ENCODE results near the gene DOCK4. TPM values are rescaled to one million over a fixed set of nuclear protein-coding genes. Genes with fewer than 3 reads are reported as not detected.
"Not testable (repeated sequence)": the region's sequence is repeated elsewhere in the genome, so short reads cannot be mapped to it uniquely, and the experiment has no call there.

Gene DOCK4
- total RNA-seq, 3 donors from 2014 or later: 1.1 to 2.1 (median 2.1) TPM

DNA sequence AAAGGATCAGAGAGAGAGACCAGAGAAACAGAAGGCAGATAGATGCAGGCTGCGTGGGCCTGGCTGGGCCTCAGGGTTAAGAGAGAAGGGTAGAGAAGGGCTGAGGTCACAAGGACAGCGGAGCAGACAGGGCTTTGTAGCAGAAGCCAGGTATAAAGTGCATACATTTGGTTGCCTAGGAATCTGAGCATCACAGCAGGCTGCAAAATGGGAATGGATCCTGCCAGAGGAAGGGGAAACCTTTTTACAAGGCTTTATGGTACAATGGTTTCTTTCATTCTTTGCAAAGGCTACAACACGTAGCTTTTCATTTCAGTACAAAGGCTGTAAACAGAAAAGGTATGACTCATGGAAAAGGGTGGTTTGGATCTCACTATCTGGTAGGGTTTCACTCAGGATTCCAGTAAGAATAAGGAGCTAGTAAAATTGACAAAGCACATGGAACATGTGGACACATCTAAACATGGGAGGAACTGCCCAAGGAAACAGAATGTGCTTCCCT is 275.1 kb downstream of the DOCK4 start:
- no peaks in the 10 kb centered on the region for H3K9me3 Mint-ChIP-seq
- ATAC-seq: no peak
- no peak for DNase-seq
- H3K4me3 Mint-ChIP-seq: no peak overlapping the region
- no peaks in the 10 kb centered on the region for H3K36me3 Mint-ChIP-seq (ENCODE audit: insufficient read depth)
- H3K27me3 Mint-ChIP-seq (ENCODE audit: low read depth): no peaks in the 10 kb centered on the region
- H3K4me1 Mint-ChIP-seq (ENCODE audit: low read depth): no peaks in the 10 kb centered on the region

DNA sequence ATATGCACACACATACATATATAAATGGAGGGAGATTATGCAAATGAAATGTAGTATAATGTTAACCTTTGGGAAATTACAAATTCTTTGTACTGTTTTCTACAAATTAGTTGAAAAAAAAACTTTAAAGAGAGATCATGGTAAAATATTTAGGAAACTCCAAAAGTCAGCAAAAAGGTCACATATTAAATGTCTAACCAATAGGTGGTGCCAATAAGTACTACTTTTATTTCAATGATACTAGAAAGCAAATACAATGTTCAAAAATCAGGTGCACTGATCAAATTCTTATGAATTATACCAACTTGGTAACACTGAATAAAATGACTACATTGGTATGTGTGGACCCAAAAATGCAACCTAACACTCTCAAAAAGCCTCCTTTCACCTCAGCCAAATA is 276.9 kb downstream of the DOCK4 start:
- ATAC-seq: no peak

DNA sequence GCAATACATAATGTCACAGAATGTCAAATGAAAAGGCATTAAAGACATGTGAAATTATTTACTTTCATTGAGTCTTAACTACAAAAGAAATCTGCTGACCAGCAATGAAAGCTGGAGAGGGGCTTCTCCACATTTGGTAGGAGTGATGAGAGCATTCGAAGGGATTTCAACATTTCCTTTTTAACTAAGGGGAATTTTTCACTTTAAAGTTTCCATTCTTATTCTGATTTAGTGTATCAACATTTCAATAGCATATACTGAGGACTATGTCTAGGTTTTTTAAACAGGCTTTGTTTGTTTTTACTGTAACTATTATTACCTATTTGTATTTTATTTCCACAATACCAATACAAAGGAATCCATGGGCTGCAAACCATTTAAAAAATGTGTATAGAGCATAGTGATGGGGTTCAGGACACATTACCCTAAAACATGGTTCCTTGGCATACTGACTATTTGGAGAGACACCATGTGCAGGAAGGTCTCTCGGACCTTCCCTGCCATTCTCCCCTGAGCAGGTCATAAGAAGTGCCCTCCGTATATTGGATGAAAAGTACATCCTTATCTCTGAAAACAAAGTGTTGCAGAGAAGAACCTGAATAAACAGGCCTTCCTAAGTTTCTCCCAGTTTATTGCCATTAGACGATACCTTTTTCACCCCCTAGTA is 278.7 kb downstream of the DOCK4 start:
- Mint-ChIP-seq H3K4me3 (no peak overlapping the region), H3K4me1 (ENCODE audit: low read depth) (no peaks in the 10 kb centered on the region), H3K9me3 (no peaks in the 10 kb centered on the region), H3K27me3 (ENCODE audit: low read depth) (peaks cover 4% of the 10 kb centered on the region), H3K36me3 (ENCODE audit: insufficient read depth) (no peaks in the 10 kb centered on the region)
- ATAC-seq (no peak), DNase-seq (no peak)

More for the DNA sequence above, 276.9 kb downstream of the DOCK4 start:
- DNase-seq: no peak
- Mint-ChIP-seq H3K27me3 (ENCODE audit: low read depth) (peaks cover 2% of the 10 kb centered on the region), H3K36me3 (ENCODE audit: insufficient read depth) (no peaks in the 10 kb centered on the region), H3K4me3 (no peak overlapping the region), H3K9me3 (no peaks in the 10 kb centered on the region), H3K4me1 (ENCODE audit: low read depth) (no peaks in the 10 kb centered on the region)

DNA sequence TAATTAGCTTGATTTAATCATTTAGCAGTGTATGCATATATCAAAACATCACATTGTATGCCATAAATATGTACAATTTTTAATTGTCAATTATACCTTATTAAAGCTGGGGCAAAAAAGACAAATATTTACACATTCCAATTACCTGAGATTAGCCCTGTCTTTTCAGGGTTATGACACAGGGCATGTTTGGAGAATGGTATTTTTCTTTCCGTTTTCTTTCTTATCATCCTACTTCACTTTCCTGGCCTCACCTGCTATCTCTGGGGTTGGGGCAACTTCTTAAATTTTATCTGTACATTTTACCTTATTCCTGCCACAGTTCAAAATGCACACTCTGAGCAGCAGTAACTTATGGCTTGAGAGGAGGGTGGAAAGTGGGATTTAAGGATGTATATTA is 285.9 kb downstream of the DOCK4 start:
- Mint-ChIP-seq H3K27me3 (ENCODE audit: low read depth) (peaks cover 11% of the 10 kb centered on the region), H3K9me3 (no peaks in the 10 kb centered on the region), H3K36me3 (ENCODE audit: insufficient read depth) (no peaks in the 10 kb centered on the region), H3K4me1 (ENCODE audit: low read depth) (no peaks in the 10 kb centered on the region), H3K4me3 (no peak overlapping the region)
- no peak for DNase-seq
- no peak for ATAC-seq

DNA sequence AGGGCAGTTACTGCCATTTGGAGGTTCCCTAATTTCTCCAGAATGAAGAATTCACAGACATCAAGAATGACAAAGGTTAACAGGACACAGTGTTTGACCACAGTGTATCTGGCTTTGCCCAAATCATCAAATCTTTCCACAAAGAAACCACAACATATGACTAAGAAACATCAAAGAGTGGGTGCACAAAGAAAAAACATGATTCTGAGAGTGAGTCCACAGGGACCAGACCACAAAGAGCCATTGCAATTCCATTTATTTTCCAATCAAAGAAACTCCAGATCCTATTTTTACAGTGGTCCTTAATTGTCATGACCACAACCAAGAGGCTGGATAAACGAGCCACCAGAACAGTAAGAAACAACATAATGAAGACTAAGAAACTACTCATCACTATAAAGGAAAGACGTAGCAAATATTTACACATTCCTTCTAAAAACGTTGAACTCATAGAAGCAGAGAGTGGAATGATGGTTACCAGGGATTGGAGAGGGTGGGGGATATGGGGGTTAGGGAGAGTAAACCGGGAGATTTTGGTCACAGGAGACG is 286.5 kb downstream of the DOCK4 start:
- ATAC-seq (no peak), DNase-seq (no peak)
- H3K4me1 Mint-ChIP-seq (ENCODE audit: low read depth): no peaks in the 10 kb centered on the region
- H3K9me3 Mint-ChIP-seq: no peaks in the 10 kb centered on the region
- H3K27me3 Mint-ChIP-seq (ENCODE audit: low read depth): peaks cover 11% of the 10 kb centered on the region
- no peaks in the 10 kb centered on the region for H3K36me3 Mint-ChIP-seq (ENCODE audit: insufficient read depth)
- H3K4me3 Mint-ChIP-seq: no peak overlapping the region

DNA sequence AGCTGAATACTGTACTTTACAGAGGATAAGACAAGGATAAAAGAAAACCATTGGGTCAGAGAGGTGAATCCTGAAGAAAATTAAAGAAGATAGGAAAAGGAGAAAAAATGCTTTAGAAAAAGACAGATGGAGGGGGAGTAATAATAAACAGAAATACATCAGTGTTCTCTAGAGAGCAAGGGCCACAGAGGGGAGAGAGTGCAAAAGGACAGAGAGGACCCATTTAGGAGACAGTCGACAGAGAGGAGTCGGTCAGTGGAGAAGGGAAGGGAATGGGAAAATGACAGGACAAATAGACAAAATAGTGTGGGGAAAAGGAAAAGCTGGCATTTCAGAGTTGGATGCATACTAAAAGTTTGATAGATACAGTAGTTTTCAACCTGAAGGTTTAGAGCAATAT is 287.0 kb downstream of the DOCK4 start:
- H3K9me3 Mint-ChIP-seq: peaks cover 3% of the 10 kb centered on the region
- DNase-seq (no peak), ATAC-seq (no peak)
- peaks cover 13% of the 10 kb centered on the region for H3K27me3 Mint-ChIP-seq (ENCODE audit: low read depth)
- no peaks in the 10 kb centered on the region for H3K36me3 Mint-ChIP-seq (ENCODE audit: insufficient read depth)
- H3K4me1 Mint-ChIP-seq (ENCODE audit: low read depth): no peaks in the 10 kb centered on the region
- no peak overlapping the region for H3K4me3 Mint-ChIP-seq

DNA sequence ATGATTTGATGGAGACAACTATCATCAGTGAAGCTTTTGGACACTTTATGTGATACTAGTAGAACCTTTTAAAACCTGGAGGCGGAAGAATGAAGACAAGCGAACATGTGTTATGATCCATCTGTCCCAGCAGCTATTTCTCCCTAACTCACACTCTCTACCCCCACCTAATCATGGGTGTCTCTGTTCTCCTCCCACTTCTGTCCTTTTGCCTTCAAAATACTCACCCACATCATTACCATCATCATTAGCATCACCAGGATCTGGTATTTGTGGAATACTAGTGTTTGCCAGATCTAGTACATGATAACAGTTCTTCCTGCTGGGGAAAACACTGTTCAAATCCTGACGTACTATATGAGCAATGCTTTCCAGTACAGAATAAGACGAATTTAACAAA is 287.7 kb downstream of the DOCK4 start:
- Mint-ChIP-seq H3K9me3 (peaks cover 3% of the 10 kb centered on the region), H3K4me1 (ENCODE audit: low read depth) (no peaks in the 10 kb centered on the region), H3K36me3 (ENCODE audit: insufficient read depth) (no peaks in the 10 kb centered on the region), H3K27me3 (ENCODE audit: low read depth) (peaks cover 13% of the 10 kb centered on the region), H3K4me3 (no peak overlapping the region)
- ATAC-seq: no peak
- DNase-seq: no peak

DNA sequence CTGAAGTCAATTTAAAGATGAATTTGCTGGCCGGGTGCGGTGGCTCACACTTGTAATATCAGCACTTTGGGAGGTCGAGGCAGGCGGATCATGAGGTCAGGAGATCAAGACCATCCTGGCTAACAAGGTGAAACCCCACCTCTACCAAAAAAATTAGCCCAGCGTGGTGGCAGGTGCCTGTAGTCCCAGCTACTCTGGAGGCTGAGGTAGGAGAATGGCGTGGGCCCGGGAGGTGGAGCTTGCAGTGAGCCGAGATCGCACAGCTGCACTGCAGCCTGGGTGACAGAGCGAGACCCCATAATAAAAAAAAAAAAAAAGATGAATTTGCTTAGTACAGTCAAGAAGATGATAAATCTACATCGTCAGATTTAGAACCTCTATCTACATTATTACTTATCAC is 288.8 kb downstream of the DOCK4 start:
- not testable (repeated sequence) for DNase-seq; H3K36me3 Mint-ChIP-seq (ENCODE audit: insufficient read depth); H3K9me3 Mint-ChIP-seq; ATAC-seq; H3K4me1 Mint-ChIP-seq (ENCODE audit: low read depth); H3K4me3 Mint-ChIP-seq
- peaks cover 13% of the 10 kb centered on the region for H3K27me3 Mint-ChIP-seq (ENCODE audit: low read depth)

DNA sequence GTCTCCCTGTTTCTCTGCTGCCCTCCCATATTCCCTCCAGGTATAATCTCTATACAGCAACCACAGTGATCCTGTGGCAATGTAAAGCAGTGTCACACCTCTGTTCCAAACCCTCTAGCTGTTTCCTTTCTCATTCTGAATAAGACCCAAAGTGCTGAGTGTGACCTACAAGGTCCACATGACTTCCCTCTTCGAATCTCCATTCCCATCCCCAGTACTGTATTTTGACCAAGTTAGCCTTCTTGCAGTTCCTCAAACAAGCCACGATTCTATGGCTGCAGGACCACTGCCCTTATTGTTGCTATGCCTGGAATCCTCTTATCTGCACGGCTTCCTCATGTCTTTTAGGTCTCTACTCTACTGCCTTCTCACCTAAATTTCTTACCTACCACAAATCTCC is 291.9 kb downstream of the DOCK4 start:
- Mint-ChIP-seq H3K4me3 (no peak overlapping the region), H3K27me3 (ENCODE audit: low read depth) (peaks cover 13% of the 10 kb centered on the region), H3K9me3 (peaks cover 3% of the 10 kb centered on the region), H3K36me3 (ENCODE audit: insufficient read depth) (no peaks in the 10 kb centered on the region), H3K4me1 (ENCODE audit: low read depth) (no peaks in the 10 kb centered on the region)
- ATAC-seq (no peak), DNase-seq (no peak)

DNA sequence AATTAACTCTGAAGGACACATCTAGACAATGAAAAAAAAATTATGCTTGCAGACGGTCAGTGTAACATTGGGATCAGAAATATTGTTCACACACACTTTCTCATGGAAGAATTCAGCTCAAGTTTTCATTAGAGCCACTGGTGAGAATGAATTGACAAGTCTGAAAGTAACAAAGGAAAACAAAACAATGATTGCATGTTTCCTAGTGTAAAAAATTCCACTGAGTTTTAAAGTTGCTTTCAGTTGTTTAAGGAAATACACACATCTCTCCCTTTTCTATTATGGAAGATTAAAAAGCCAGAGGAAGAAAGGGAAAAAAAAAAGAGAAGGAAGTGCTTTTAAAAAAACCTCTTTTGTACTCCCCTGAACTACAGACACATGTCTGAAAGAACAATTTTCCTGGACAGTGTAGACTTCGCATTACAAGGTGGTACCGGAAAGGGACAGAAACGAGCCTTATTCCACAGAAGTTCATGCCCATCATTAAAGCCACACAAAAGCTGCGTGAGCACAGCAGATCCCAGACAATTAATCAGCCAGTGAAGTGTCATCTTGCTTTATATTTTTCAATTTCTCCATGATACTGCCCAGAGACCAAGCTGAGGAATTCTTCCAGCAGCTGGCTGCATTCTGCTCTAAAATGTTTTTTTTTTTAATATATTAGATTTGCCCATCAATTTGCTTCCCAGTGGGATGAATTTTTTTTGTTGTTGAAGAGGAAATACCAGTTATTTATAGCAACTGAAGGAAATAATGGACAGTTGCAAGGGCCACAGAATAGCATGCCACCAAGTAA is 294.8 kb downstream of the DOCK4 start:
- Mint-ChIP-seq H3K36me3 (ENCODE audit: insufficient read depth) (no peaks in the 10 kb centered on the region), H3K4me1 (ENCODE audit: low read depth) (no peaks in the 10 kb centered on the region)

DNA sequence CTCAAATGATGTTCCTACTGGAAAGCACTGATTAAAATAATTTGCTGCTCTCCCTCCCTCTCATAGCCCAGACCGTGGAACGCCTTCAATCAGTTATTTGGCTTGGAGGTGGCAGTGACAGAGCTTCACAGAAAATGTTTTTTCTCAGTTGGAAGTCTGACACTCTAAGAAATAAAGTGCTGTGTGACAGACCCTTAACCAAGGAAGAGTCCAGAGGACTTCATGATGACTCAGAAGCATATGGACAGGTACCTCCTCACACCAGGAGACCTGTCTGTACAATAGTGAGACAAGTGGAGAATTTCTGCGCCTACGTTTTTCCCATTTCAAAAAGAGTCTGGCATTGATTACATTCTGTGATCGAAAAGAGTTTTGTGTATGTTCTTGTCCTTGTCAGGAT is 295.5 kb downstream of the DOCK4 start:
- ATAC-seq (no peak), DNase-seq (no peak)
- Mint-ChIP-seq H3K4me3 (no peak overlapping the region), H3K27me3 (ENCODE audit: low read depth) (peaks cover 7% of the 10 kb centered on the region), H3K9me3 (peaks cover 3% of the 10 kb centered on the region), H3K36me3 (ENCODE audit: insufficient read depth) (no peaks in the 10 kb centered on the region), H3K4me1 (ENCODE audit: low read depth) (no peaks in the 10 kb centered on the region)

More for the DNA sequence above, 294.8 kb downstream of the DOCK4 start:
- DNase-seq: no peak
- no peak for ATAC-seq
- Mint-ChIP-seq H3K4me3 (no peak overlapping the region), H3K9me3 (peaks cover 3% of the 10 kb centered on the region), H3K27me3 (ENCODE audit: low read depth) (peaks cover 7% of the 10 kb centered on the region)

DNA sequence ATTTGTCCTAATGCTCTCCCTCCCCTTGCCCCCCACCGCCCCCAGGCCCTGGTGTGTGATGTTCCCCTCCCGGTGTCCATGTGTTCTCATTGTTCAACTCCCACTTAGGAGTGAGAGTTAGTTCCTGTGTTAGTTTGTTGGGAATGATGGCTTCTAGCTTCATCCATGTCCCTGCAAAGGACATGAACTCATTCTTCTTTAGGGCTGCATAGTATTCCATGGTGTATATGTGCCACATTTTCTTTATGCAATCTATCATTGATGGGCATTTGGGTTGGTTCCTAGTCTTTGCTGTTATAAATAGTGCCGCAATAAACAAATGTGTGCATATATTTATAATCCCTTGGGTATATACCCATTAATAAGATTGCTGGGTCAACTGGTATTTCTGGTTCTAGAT is 297.5 kb downstream of the DOCK4 start:
- ATAC-seq; H3K9me3 Mint-ChIP-seq; H3K27me3 Mint-ChIP-seq (ENCODE audit: low read depth); H3K36me3 Mint-ChIP-seq (ENCODE audit: insufficient read depth); H3K4me3 Mint-ChIP-seq; DNase-seq; H3K4me1 Mint-ChIP-seq (ENCODE audit: low read depth): not testable (repeated sequence)

DNA sequence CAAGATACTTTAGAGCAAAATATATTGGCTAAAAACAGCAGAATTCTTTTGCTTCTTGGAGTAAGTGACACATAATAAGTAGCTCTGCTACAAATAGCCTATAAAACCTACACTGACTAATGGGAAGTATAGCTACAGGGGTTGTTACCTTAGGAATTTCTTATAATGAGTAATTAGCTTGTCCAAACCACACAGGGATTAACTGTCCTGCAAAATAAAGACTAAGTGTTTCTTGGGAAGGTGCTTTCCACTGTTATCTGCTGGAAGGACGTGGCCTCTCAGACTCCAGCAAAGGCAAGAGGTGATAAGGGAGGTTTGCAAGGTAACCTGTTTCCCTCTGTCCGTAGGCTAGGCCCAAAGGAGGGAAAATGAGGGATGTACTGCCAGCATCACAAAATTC is 302.4 kb downstream of the DOCK4 start:
- H3K9me3 Mint-ChIP-seq: no peaks in the 10 kb centered on the region
- no peaks in the 10 kb centered on the region for H3K36me3 Mint-ChIP-seq (ENCODE audit: insufficient read depth)
- H3K4me3 Mint-ChIP-seq: no peak overlapping the region
- ATAC-seq (no peak), DNase-seq (no peak)
- no peaks in the 10 kb centered on the region for H3K4me1 Mint-ChIP-seq (ENCODE audit: low read depth)
- peaks cover 3% of the 10 kb centered on the region for H3K27me3 Mint-ChIP-seq (ENCODE audit: low read depth)

DNA sequence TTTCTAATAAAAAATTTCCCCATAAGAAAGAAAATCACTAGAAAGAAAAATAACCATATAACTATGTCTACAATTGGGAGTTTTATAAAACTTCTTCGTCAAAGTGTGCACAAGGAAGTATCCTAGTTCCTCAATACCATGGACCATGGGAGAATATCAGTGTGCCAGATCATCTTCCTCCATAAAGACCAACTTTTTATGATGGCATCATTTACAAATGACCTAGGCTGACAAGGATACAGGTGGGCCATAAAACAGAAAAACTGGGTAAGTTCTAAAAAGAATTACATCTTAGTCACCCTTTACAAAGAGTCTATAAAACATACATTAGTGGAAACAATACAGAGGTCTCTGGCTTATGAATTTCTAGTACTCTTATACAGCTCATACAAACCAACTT is 303.2 kb downstream of the DOCK4 start:
- Mint-ChIP-seq H3K36me3 (ENCODE audit: insufficient read depth) (no peaks in the 10 kb centered on the region), H3K4me1 (ENCODE audit: low read depth) (no peaks in the 10 kb centered on the region), H3K4me3 (no peak overlapping the region), H3K27me3 (ENCODE audit: low read depth) (peaks cover 1% of the 10 kb centered on the region), H3K9me3 (no peaks in the 10 kb centered on the region)
- ATAC-seq (no peak), DNase-seq (no peak)

DNA sequence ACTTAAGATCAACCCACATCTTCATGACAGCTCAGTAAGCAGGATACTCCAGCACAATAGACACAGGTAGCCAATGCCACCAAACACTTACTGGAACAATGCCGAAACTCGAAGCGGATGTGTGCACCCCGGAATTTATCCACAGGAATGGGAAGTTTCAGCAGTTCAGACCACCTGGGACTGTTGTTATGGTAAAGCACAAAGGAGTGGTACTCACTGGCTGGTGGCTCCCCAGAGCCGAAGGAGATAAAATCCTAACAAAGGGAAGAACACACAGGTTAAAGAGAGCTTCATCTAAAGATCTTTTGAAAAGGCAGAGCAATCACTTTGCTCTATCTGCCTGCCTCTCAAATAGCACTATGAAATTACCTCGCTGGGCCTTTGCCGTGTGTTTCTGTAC is 305.9 kb downstream of the DOCK4 start:
- no peak for ATAC-seq
- no peak for DNase-seq
- Mint-ChIP-seq H3K9me3 (no peaks in the 10 kb centered on the region), H3K4me3 (no peak overlapping the region), H3K4me1 (ENCODE audit: low read depth) (no peaks in the 10 kb centered on the region), H3K36me3 (ENCODE audit: insufficient read depth) (no peaks in the 10 kb centered on the region), H3K27me3 (ENCODE audit: low read depth) (no peaks in the 10 kb centered on the region)
